Left ventricle myocardium inferior (tissue), 1 donor: ENCODE measurements around the gene FRMPD1. TPM values are rescaled to one million over a fixed set of nuclear protein-coding genes. Genes with fewer than 3 reads are reported as not detected.

Source experiments
- DNase-seq: peaks from one replicate; pipeline ENCODE4 v3.0.0-alpha.2; 2020
- H3K27ac ChIP-seq: fragments of 200-600 bp; replicated peaks from 2 replicates; pipeline ENCODE4 v1.8.0; 2021
- H3K27me3 ChIP-seq: fragments of 200-600 bp; 2 replicates; pipeline ENCODE4 v1.8.0; 2021; ENCODE audit warnings: low read depth
- H3K36me3 ChIP-seq: fragments of 200-600 bp; 2 replicates; pipeline ENCODE4 v1.8.0; 2021
- H3K4me1 ChIP-seq: fragments of 200-600 bp; 2 replicates; pipeline ENCODE4 v1.8.0; 2021
- H3K4me3 ChIP-seq: fragments of 200-600 bp; 2 replicates; pipeline ENCODE4 v1.8.0; 2021; ENCODE audit warnings: mild to moderate bottlenecking, moderate library complexity
- H3K9me3 ChIP-seq: fragments of 200-600 bp; replicated peaks from 2 replicates; pipeline ENCODE4 v1.8.0; 2021
- intact Hi-C: fragments of 100-400 bp; cut with micrococcal nuclease; formaldehyde crosslinking; loops from one replicate; pipeline ENCODE4 v1.11.0; 2022
- total RNA-seq: library from RNA; stranded (reverse); fragmentation: NEBNext Ultra II Directional; extraction: Animal tissue kit (Norgen Biotek cat#: 25700); gene quantifications from one replicate; pipeline ENCODE4 v1.2.1, GENCODE V29; 2021
- TF ChIP-seq, protein P1 (sequence below): fragments of 200-600 bp; IDR thresholded peaks from 2 replicates; pipeline ENCODE4 v1.8.0; 2021; ENCODE audit warnings: antibody characterized with exemption, mild to moderate bottlenecking, borderline replicate concordance
- donor health status: DM: no; HTN: yes; CAD: no; lungs with severe emphysema.

Gene FRMPD1
- total RNA-seq, 1 donor from 2014 or later: 1.1 TPM

DNA sequence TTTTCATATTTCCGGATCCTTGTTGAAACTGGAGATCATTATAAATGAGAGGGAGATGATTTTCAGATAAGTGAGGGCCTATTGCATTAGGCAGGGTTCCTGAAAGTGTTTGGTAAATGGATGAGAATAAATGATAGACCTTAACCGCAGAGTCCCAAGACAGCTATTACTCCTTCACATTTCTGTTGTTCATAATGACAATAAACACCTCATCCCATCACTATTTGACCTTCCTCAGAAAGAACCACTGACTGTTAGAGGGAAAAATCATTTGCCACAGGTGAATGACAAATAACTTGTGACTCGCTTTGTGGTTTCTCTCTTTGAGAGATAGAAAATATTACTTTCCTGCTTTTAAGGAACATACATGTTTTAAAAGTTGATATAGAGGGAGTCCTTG is 55.5 kb downstream of the FRMPD1 start:
- intact Hi-C loops: no loop called here
- Histone ChIP-seq H3K27ac (no peak overlapping the region), H3K27me3 (peaks cover 4% of the 10 kb centered on the region), H3K4me3 (no peak overlapping the region), H3K9me3 (no peaks in the 10 kb centered on the region), H3K36me3 (no peaks in the 10 kb centered on the region), H3K4me1 (no peaks in the 10 kb centered on the region)
- TF ChIP-seq, protein P1, sequence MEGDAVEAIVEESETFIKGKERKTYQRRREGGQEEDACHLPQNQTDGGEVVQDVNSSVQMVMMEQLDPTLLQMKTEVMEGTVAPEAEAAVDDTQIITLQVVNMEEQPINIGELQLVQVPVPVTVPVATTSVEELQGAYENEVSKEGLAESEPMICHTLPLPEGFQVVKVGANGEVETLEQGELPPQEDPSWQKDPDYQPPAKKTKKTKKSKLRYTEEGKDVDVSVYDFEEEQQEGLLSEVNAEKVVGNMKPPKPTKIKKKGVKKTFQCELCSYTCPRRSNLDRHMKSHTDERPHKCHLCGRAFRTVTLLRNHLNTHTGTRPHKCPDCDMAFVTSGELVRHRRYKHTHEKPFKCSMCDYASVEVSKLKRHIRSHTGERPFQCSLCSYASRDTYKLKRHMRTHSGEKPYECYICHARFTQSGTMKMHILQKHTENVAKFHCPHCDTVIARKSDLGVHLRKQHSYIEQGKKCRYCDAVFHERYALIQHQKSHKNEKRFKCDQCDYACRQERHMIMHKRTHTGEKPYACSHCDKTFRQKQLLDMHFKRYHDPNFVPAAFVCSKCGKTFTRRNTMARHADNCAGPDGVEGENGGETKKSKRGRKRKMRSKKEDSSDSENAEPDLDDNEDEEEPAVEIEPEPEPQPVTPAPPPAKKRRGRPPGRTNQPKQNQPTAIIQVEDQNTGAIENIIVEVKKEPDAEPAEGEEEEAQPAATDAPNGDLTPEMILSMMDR: no peak
- DNase-seq: no peak

DNA sequence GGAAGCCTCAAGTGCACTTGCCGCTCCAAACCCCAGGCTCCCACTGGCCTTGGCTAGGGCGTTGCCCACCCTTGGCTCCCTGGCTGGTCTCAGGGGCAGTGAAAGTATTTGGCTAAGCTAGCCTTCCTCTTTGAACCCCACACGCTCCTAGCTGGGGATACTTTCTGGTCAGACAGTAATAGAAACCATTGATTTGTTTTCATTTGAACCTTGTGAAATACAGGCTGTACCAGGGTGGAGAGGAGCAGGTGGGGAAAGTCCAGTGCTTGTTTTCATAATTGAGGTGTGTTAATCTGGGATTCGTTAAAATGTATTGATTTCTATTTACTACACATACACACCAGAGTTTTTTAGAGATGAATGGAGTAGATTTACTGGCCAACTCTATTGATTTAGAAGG is 57.0 kb downstream of the FRMPD1 start:
- H3K36me3 ChIP-seq: no peaks in the 10 kb centered on the region
- no peaks in the 10 kb centered on the region for H3K9me3 ChIP-seq
- no peak overlapping the region for H3K27ac ChIP-seq
- DNase-seq: no peak
- peaks cover 4% of the 10 kb centered on the region for H3K27me3 ChIP-seq
- H3K4me1 ChIP-seq: no peaks in the 10 kb centered on the region
- no peak overlapping the region for H3K4me3 ChIP-seq
- TF ChIP-seq, protein P1: no peak
- intact Hi-C loops: no loop called here

DNA sequence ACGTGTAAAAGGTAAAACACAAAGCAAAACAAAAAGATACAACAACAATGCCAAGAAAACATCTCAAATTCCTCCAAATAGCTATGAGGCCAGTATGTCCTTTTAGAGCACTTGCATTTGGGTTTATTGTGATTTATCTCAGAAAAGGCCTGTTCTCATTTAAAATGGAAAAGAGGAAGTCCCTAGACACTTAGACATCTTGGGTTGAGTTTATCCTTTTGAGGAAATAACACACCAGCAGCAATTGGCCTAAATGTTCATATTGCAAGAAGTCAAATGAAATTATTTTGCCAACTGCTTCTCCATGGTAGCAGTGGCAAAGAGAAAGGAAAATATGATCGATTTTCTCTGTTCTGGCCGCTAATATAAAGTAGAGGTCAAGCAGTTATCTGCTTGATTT is 59.3 kb downstream of the FRMPD1 start:
- Histone ChIP-seq H3K27me3 (peaks cover 4% of the 10 kb centered on the region), H3K4me3 (no peak overlapping the region), H3K9me3 (no peaks in the 10 kb centered on the region), H3K27ac (no peak overlapping the region), H3K36me3 (no peaks in the 10 kb centered on the region), H3K4me1 (no peaks in the 10 kb centered on the region)
- TF ChIP-seq, protein P1: no peak
- intact Hi-C loops: no loop called here
- DNase-seq: no peak

DNA sequence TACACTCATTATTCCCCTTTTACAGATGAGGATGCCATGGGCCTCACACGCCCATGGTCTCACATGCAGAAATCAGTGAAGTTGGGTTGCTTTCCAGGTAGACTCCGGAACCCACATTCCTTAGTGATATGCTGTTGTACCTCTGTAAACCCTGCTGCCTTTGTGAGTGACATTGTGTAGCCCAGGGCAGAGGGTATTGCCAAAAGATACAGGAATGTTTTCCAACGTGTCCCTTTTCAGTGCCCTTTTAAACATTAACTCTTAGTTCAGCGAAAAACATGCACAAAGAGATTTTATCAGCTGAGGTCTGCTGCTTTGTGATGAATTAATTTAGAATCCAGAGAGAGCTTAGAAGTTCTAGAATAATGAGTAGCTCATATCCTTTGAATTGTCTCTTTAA is 64.5 kb downstream of the FRMPD1 start:
- no peak for DNase-seq
- Histone ChIP-seq H3K4me3 (no peak overlapping the region), H3K36me3 (no peaks in the 10 kb centered on the region), H3K4me1 (no peaks in the 10 kb centered on the region), H3K27ac (no peak overlapping the region), H3K27me3 (peaks cover 3% of the 10 kb centered on the region), H3K9me3 (no peaks in the 10 kb centered on the region)
- TF ChIP-seq, protein P1: no peak
- intact Hi-C loops: no loop called here

DNA sequence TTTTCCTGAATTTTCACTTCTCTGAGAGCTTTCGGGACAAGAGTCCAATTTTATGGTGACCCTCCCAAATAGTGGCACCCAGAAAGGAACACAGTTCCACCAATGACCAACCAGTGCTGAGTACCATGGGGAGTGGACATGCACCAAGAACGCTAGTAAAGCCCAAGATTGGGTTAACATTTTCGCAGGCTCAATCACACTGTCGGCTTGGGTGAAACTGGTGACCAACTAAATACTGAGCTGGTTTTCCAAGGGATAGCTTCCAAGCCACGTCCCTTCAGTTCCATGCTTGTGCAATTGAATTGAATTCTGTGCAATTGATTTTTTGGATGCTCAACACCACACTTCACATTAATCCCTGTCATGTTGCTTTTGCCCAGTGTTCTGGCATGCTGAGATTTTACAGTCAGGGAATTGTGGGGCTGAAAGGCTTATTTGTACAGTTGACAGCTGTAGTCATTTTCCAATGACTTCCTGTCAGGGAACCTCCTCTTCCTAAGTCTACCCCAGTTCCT is 65.3 kb downstream of the FRMPD1 start:
- Histone ChIP-seq H3K36me3 (no peaks in the 10 kb centered on the region), H3K4me3 (no peak overlapping the region), H3K27me3 (peaks cover 9% of the 10 kb centered on the region), H3K9me3 (no peaks in the 10 kb centered on the region), H3K27ac (no peak overlapping the region), H3K4me1 (no peaks in the 10 kb centered on the region)
- TF ChIP-seq, protein P1: no peak
- DNase-seq: no peak
- intact Hi-C loops: no loop called here
